Measurements from ENCODE around the gene PRICKLE1. TPM values are rescaled to one million over a fixed set of nuclear protein-coding genes. Genes with fewer than 3 reads are reported as not detected.

The PRICKLE1 gene
- polyA plus RNA-seq, 1 donor from 2014 or later, result 20.6 TPM

GRCh38 chr12:42525444-42525843 is 64.1 kb downstream of the PRICKLE1 start:
- no peaks in the 10 kb centered on the region for H4K20me1 ChIP-seq (ENCODE audit: insufficient read depth)
- H3K9ac ChIP-seq (ENCODE audit: low read length), result no peak overlapping the region
- H3K79me2 ChIP-seq (replicated peaks; ENCODE audit: insufficient read depth, low read length), result no peaks in the 10 kb centered on the region

GRCh38 chr12:42524716-42525115 is 64.8 kb downstream of the PRICKLE1 start:
- H3F3A ChIP-seq (ENCODE audit: insufficient read depth, low read length, poor library complexity, severe bottlenecking), result no peaks in the 10 kb centered on the region
- no peaks in the 10 kb centered on the region for H3K27me3 ChIP-seq (ENCODE audit: insufficient read depth, low read depth, low read length)
- no peaks in the 10 kb centered on the region for H3K36me3 ChIP-seq (ENCODE audit: insufficient read depth, low read length)
- H3K27ac ChIP-seq (ENCODE audit: low read length), result no peak overlapping the region
- H3K79me2 ChIP-seq (replicated peaks; ENCODE audit: insufficient read depth, low read length), result no peaks in the 10 kb centered on the region
- H3K9ac ChIP-seq (ENCODE audit: low read length), result no peak overlapping the region
- H3K4me3 ChIP-seq (ENCODE audit: low read length), result no peak overlapping the region
- TF ChIP-seq TAF1 (IDR thresholded peaks at IDR 0.05; ENCODE audit: low read depth), result no peak
- TF ChIP-seq MXI1 (conservative IDR thresholded peaks at IDR 0.05; ENCODE audit: poor library complexity, severe bottlenecking), result no peak
- TF ChIP-seq REST (IDR thresholded peaks at IDR 0.05; ENCODE audit: borderline replicate concordance), result no peak
- no peaks in the 10 kb centered on the region for H4K20me1 ChIP-seq (ENCODE audit: insufficient read depth)
- H3K9me2 ChIP-seq (ENCODE audit: insufficient read depth, low read length), result no peaks in the 10 kb centered on the region
- H3K9me3 ChIP-seq (ENCODE audit: low read length), result no peaks in the 10 kb centered on the region
- H3K4me2 ChIP-seq (ENCODE audit: low read length), result no peak overlapping the region
- H2AFZ ChIP-seq (ENCODE audit: low read depth, low read length), result no peak overlapping the region

More at GRCh38 chr12:42525444-42525843, 64.1 kb downstream of the PRICKLE1 start:
- H3K27ac ChIP-seq (ENCODE audit: low read length), result no peak overlapping the region
- H3F3A ChIP-seq (ENCODE audit: insufficient read depth, low read length, poor library complexity, severe bottlenecking), result no peaks in the 10 kb centered on the region
- no peaks in the 10 kb centered on the region for H3K9me3 ChIP-seq (ENCODE audit: low read length)
- no peak for TF ChIP-seq CTCF (IDR thresholded peaks at IDR 0.05; ENCODE audit: poor library complexity, severe bottlenecking)
- TF ChIP-seq EZH2 (IDR thresholded peaks at IDR 0.05; ENCODE audit: borderline replicate concordance, insufficient read depth, low read length, poor library complexity, severe bottlenecking), result no peak
- no peak for TF ChIP-seq REST (IDR thresholded peaks at IDR 0.05; ENCODE audit: borderline replicate concordance)
- TF ChIP-seq TAF1 (IDR thresholded peaks at IDR 0.05; ENCODE audit: low read depth), result no peak
- TF ChIP-seq RAD21 (conservative IDR thresholded peaks at IDR 0.05), result no peak
- H3K36me3 ChIP-seq (ENCODE audit: insufficient read depth, low read length), result no peaks in the 10 kb centered on the region
- no peaks in the 10 kb centered on the region for H3K9me2 ChIP-seq (ENCODE audit: insufficient read depth, low read length)
- H3K27me3 ChIP-seq (ENCODE audit: insufficient read depth, low read depth, low read length), result no peaks in the 10 kb centered on the region
- no peak overlapping the region for H3K4me2 ChIP-seq (ENCODE audit: low read length)
- no peak overlapping the region for H3K4me3 ChIP-seq (ENCODE audit: low read length)
- H2AFZ ChIP-seq (ENCODE audit: low read depth, low read length), result no peak overlapping the region
